ACHN (cell line): Measurements from ENCODE around the gene PDE5A.
"Not testable (repeated sequence)": the region's sequence is repeated elsewhere in the genome, so short reads cannot be mapped to it uniquely, and the experiment has no call there.

Experiments used
- DNase-seq: peaks from one replicate; pipeline ENCODE4 v3.0.0-alpha.2; 2015
- in situ Hi-C: cut with HindIII; loops from 2 replicates; pipeline ENCODE4 v1.10.0; 2017; ENCODE audit warnings: low sequenced_read_pairs, low pct_ligation_motif_present, low pct_unique_long_range_greater_than_20kb

Gene PDE5A

DNA sequence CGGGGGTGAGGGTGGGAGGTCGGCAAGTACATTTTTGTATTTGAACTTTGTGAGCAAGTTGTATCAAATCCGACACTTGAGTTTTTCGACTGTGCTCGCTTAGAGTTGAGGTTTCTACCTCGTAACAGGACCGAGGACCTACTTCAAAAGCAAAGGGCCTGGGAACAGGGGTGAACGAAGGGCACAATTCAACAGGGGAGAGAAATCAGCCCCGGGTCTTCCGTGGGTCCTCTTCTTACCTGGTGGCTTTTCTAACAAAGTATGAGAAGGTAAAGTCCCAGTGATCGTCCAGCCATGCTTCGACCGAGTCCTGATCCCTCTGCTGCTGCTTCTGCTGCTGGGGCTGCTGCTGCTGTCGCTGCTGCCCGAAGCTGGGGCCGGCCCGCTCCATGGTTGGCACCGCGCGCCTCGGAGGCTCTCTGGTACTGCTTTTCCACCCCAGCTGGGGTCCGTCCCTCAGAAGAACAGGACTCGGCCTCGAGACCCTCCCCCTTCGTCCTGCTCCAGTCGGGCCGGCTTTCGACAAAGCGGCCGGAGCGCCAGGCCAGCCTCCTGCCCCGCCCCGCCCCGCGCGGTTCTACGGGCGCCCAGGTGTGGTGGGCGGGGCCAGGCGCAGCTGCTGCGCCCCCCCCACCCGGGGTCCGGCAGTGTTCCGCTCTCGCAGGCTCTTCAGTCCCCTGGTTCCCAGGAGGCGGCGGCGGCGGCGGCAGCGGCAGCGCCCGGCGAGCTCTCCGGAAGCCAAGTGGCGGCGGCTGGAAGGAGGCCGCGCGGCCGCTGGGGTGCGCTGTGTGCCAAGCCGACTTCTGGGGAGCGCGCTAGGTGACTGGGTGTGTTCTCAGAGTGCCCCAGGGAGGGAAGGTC is at the start of gene PDE5A:
Gene PDE5A (minus strand): TSS at position 524 of the 861 bp plus-strand sequence. CDS start 133 bp downstream, at position 391.
- in situ Hi-C loops: no loop called here
- DNase-seq: peak; percentile 71

- in situ Hi-C loops: no loop called here
- no peak for DNase-seq
Observed at GRCh38 chr4:119676101-119676500, 47.5 kb upstream of the PDE5A start.

GRCh38 chr4:119675391-119675790 is 46.8 kb upstream of the PDE5A start:
- in situ Hi-C loops: no loop called here
- DNase-seq: no peak

DNA sequence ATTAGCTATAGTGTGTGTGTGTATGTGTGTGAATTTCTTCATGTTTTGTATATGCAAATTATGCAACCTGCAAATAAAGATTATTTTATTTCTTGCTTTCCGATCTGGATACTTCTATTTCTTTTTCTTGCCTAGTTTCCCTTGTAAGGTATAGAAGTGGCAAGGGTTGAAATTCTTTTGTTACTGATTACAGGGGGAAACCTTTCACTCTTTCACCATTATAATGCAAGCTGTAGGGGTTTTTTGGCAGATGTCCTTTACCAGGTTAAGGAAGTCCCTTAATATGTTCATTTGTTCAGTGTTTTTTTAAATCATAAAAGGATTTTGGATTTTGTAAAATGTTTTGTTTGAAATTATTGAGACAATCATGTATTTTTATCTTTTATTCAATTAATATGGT is 44.3 kb upstream of the PDE5A start:
- DNase-seq: no peak
- in situ Hi-C loops: no loop called here

- in situ Hi-C loops: no loop called here
- DNase-seq: no peak
Observed at GRCh38 chr4:119672086-119672485, 43.5 kb upstream of the PDE5A start.

GRCh38 chr4:119671205-119671604 is 42.6 kb upstream of the PDE5A start:
- DNase-seq: no peak
- in situ Hi-C loops: no loop called here

GRCh38 chr4:119667802-119668201 is 39.2 kb upstream of the PDE5A start:
- DNase-seq: no peak
- in situ Hi-C loops: no loop called here

DNA sequence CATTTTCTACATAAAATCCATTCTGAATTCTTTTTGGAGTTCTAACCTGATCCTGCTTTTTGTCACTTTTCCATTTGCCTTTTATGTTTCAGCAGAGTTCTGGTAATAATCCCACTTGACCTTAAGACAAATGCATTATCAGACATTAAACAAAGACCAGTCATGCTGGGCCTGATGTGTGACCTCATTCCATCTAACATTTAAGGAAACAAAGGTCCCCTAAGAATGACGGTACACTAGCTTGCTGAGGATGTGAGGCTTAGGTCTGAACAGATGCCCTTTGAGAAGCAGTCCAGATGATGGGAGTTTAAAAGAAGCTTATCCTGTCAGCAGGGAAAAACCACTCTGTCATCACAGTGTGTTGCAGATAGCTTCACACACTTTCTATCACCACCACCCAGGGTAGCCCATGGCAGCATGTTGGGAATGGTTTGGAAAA is 38.1 kb upstream of the PDE5A start:
- in situ Hi-C loops: no loop called here
- no peak for DNase-seq

DNA sequence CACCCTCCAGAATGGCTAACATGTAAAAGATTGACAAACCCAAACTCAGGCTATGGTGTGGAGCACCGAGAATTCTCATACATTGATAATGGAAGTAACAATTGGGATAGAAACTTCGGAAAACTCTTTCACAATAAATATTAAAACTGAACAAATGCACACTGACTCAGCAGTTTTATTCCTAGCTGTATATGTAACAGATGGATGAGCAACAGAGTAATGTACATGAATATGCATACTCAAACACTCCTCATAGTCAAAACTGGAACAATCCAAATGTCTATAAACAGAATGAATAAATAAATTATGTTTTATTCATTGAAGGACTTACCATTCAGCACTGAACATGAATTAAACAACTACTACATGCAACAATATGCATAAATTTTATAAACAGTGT is 37.1 kb upstream of the PDE5A start:
- in situ Hi-C loops: no loop called here
- DNase-seq: no peak

DNA sequence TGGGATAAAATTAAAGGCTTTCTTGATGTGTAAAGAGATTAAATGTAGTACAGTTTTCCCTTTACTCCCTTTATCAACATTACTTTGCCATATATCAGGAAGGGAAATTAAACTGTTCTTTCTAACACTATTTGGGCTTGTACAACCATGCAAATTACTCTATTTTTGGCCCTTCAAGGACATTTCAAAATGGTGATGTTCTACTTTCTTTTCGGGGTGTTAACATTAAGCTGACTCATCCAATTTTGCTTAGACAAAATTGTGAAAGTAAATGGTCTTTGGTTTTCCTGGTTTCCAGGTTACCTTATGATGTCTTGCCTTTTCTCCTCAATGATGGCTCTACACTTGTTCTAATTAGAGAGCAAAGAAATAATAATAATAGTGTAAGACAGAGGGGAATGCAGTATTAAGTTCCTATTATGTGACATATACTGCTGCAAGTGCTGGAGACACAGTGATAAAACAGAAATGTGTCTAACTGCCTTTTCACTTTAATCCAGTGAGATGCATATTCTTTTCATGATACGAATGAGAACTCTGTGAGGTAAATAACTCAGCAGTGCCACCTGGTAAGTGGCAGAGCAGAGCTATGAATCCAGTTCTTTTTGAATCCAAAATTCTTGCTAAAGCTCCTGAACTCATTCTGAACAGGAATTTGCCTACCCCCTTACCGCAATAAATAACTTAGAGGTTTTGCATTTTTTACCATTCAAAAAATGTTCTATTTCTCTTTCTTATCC is 35.7 kb upstream of the PDE5A start:
- in situ Hi-C loops: no loop called here
- DNase-seq: peak; percentile 9

DNA sequence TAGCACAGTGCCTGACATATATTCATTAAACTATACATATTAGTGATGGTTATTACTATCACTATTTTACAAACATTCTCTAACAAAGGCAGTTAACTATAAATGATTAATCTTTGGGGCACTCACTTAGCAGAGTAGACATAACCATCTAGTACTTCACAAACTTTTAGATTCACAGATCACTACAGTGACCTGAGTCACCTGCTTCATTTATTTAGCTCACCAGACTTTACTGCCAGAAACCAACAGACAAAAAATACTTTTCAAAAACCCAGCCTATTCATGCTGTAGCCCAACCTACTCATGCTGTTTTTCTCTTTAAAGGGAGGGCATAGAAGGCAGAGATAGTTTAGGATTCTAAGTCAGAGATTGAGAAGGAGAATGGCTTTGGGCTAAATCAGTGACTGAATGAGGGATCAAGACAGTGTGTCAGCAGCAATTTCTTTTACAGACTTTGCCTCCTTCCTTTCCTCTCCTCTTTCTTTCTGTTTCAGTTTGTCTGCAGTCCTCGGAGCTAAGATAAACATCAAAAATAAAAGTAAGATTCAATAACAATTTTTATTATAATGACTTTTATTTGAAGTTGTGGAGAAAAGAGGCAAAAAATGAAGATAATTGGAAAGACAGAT is 34.7 kb upstream of the PDE5A start:
- in situ Hi-C loops: no loop called here
- no peak for DNase-seq

DNA sequence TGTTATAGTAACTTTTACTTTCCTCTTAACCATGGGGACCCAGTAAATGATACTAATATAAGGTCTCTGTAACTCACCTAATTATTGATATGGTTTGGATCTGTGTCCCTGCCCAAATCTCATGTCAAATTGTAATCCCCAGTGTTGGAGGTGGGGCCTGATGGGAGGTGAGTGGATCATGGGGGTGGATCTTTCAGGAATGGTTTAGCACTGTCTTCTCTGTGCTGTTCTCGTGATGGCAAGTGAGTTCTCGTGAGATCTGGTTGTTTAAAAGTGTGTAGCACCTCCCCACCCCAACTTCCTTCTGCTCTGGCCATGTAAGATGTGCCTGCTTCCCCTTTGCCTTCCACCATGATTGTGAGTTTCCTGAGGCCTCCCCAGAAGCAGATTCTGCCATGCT is 34.0 kb upstream of the PDE5A start:
- DNase-seq, in situ Hi-C loops: not testable (repeated sequence)

DNA sequence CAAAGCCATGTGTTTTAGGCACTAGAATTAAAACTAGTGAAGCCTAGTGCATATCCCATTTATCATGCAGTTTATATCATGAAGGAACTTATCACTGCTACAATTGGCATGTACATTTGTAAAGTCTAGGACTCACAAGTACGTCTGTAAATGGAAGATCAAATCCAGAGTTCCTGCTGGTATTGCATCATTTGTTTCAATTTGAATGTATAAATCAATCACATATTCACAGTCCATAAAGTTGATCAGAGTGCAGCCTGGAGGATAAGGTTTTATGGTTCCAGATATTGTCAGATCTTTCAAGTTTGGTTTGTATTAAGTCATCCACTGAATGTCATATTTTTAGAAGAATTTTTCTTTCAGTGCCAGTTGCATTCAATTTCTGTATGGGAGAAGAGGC is 32.6 kb upstream of the PDE5A start:
- DNase-seq: no peak
- in situ Hi-C loops: no loop called here

- DNase-seq: no peak
- in situ Hi-C loops: no loop called here
Observed at GRCh38 chr4:119659576-119659975, 31.0 kb upstream of the PDE5A start.

DNA sequence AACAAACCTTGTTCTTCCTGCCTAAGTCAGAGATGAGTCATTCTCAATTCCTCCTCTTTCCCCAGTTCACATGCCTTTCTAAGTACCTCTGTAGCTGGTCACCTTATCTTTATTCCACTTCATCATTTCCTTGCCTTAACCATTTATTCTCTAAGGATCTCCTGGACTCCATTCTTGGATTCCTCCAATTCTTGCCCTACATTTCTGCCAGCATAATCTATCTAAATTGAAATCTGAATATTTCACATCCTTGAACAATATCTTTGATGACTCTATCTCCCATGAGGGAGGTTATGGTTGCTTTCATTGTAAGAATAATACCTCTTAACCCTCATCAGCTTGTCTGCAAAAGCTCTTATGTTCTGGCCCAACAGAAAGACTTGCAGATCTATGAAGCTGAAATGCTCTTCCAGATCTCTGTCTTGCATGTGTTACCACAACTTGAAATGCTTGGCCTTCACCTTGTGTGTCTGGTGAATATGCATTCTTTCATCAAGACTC is 28.6 kb upstream of the PDE5A start:
- no peak for DNase-seq
- in situ Hi-C loops: no loop called here

DNA sequence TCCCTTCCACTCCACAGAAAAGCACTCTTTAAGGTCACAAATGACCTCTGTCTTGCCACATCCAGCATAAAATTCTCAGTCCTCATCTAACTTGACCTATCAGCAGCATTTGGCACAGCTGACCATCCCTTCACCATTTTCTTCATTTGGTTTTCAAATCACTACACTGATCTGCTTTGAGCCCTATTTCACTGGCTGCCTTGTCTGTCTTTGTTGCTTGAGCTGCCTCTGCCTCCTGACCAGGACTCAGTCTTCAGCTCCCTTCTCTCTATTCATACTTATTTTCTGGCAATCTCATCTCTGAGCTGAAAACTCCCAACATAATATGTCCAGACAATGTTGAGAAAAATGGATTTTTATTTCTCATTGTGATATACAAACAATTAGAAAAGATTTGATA is 27.7 kb upstream of the PDE5A start:
- no peak for DNase-seq
- in situ Hi-C loops: no loop called here

- in situ Hi-C loops: no loop called here
- DNase-seq: no peak
Observed at GRCh38 chr4:119655111-119655837, 26.7 kb upstream of the PDE5A start.

GRCh38 chr4:119653990-119654389 is 25.4 kb upstream of the PDE5A start:
- in situ Hi-C loops: no loop called here
- DNase-seq: no peak

GRCh38 chr4:119652998-119653397 is 24.4 kb upstream of the PDE5A start:
- no peak for DNase-seq
- in situ Hi-C loops: no loop called here
